HTR-8/SVneo (cell line): ENCODE data around the gene CRACR2B.

ENCODE experiments used
- DNase-seq: peaks from one replicate; pipeline ENCODE4 v3.0.0; 2011; ENCODE audit warnings: low spot score, mixed read lengths; ENCODE audit not compliant: insufficient read length
- FAIRE-seq: peaks from 2 replicates; lab custom pipeline; 2011; peaks lifted over from hg19 to GRCh38; lab: Jason Lieb, UNC

CRACR2B gene

GRCh38 chr11:827897-828192, at the start of gene CRACR2B:
CRACR2B (plus strand) TSS chr11:827919; CDS start chr11:828608, 689 bp downstream.
- no peak for FAIRE-seq

GRCh38 chr11:778976-779954, 48.5 kb upstream of the CRACR2B start:
- FAIRE-seq: no peak
- no peak for DNase-seq

More at GRCh38 chr11:827897-828192, at the start of gene CRACR2B:
- DNase-seq: no peak

- FAIRE-seq (no peak), DNase-seq (no peak)
Measured at GRCh38 chr11:779955-780532, 47.7 kb upstream of the CRACR2B start.

- DNase-seq (no peak), FAIRE-seq (no peak)
Measured at GRCh38 chr11:782264-783174, 45.2 kb upstream of the CRACR2B start.

GRCh38 chr11:783581-784015, 44.1 kb upstream of the CRACR2B start:
- DNase-seq (peak; percentile 72), FAIRE-seq (peak; percentile 96)

DNA sequence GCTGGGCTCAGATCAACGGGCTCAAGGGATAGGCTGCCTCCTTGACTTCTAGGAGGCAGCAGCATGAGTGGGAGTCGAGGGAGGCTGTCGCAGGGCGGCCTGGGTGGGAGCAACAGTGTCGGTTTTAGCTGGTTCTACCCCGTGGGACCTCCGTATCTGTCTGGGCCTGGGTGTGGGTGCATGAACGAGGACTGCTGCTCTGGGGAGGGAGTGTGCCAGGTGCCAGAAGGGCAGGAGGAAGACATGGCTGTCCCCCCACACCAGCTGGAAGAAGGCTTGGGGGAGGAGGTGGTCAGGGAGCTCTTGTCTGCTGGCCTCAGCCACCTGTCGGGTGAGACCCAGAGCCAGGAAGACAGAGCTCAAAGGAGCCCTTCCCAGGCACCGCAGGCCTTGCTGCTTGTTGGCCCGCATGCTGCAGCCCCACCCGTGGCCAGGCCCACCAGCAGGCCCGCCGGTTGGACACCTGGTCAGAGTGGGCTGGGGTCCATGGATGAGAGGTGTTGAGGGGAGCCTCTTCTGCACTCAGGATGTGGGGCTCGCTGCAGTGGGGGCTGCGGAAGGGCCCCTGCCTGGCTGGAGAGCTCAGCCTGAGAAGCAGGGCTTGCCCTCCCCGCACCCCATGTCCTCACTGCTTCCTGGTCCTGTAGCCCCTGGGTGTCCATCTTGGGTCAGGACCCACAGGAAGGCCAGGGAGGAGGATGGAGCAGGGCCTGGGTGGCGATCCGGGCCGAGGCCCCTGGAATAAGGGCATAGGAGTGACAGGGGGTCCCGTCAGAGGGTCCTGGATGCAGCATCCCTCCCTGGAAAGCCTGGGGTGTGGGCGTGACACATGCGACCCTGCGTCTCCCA, 41.3 kb upstream of the CRACR2B start:
- no peak for FAIRE-seq

GRCh38 chr11:787084-787675, 40.5 kb upstream of the CRACR2B start:
- peak; percentile 40 for FAIRE-seq

More for the DNA sequence above, 41.3 kb upstream of the CRACR2B start:
- no peak for DNase-seq

GRCh38 chr11:788009-788640, 39.6 kb upstream of the CRACR2B start:
- no peak for DNase-seq
- FAIRE-seq: peak; percentile 49

More at GRCh38 chr11:787084-787675, 40.5 kb upstream of the CRACR2B start:
- DNase-seq: no peak

- FAIRE-seq: no peak
- DNase-seq: no peak
Measured at GRCh38 chr11:788953-789940, 38.5 kb upstream of the CRACR2B start.

GRCh38 chr11:789943-790342, 37.8 kb upstream of the CRACR2B start, which contains the start of gene CEND1:
CEND1 (minus strand) TSS chr11:790090; CDS start chr11:788576, 1,514 bp downstream.
- FAIRE-seq: no peak
- DNase-seq: no peak

GRCh38 chr11:790721-791564, 36.8 kb upstream of the CRACR2B start:
- no peak for FAIRE-seq
- no peak for DNase-seq

- FAIRE-seq: no peak
Measured at GRCh38 chr11:791658-792534, 35.8 kb upstream of the CRACR2B start.

DNA sequence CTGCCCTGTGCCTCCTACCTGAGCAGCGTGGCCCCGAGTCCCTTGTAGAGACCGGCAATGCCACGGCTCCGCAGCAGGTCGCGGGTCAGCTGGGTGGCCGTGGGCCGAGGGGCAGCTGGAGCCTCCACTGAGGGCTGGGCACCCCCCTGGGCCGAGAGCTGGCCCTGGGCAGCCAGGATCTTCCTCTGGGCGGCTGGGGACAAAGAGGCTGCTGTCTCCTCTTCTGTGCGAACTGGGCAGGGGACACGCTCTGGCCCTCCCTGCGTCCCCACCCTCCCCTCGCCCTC, 35.2 kb upstream of the CRACR2B start:
- no peak for FAIRE-seq
- no peak for DNase-seq

More at GRCh38 chr11:791658-792534, 35.8 kb upstream of the CRACR2B start:
- DNase-seq: no peak

DNA sequence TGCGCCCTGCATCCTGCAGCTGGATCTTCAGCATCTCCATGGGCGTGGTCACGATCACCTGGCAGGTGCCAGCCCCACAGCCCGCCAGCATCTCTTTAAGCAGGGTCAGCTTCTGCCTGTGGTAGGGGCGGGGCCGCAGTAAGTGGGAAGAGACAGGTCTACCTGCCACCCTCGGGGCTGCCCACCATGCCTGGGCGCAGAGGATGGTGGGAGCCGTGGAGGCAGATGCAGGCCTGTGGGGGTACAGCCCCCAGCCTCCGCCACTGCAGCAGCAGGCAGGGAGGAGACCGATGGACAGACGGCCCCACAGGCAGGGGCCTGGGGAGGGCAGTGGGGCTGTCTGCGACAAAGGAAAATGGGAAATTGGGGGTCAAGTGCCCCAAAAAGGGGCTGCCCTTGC, 34.8 kb upstream of the CRACR2B start:
- FAIRE-seq: no peak
- DNase-seq: no peak

GRCh38 chr11:793556-793955, 34.2 kb upstream of the CRACR2B start:
- FAIRE-seq (no peak), DNase-seq (no peak)
